IMR-90 (cell line): Measurements from ENCODE around the gene MSI1. TPM values are rescaled to one million over a fixed set of nuclear protein-coding genes. Genes with fewer than 3 reads are reported as not detected.

Source experiments
- ATAC-seq: fragments of 200-7000 bp; cut with Tn5 transposase; 2 replicates; pipeline ENCODE4 v1.9.1; 2020; ENCODE audit warnings: low read depth, mild to moderate bottlenecking, moderate library complexity
- BruUV-seq: library from RNA; stranded (reverse); fragments of 400-500 nt; replicated peaks from 2 replicates; lab custom pipeline; 2021; lab: Mats Ljungman, UMichigan
- CTCF ChIA-PET: fragments of 300-600 bp; formaldehyde crosslinking; extraction: SDS; loops from one replicate; lab custom pipeline; 2021; ENCODE audit warnings: antibody characterized with exemption; lab: Yijun Ruan, JAX
- POLR2A ChIA-PET: fragments of 300-600 bp; sonication (Branson Sonifier 250); formaldehyde crosslinking; loops from one replicate; lab custom pipeline; 2022; ENCODE audit warnings: antibody characterized with exemption; ENCODE audit not compliant: unreplicated experiment; lab: Charles Lee
- DNase-seq: peaks from one replicate; pipeline ENCODE4 v3.0.0; 2013
- H2AFZ ChIP-seq: replicated peaks from 2 replicates; pipeline ENCODE3; 2013; ENCODE audit warnings: low read length, mild to moderate bottlenecking; ENCODE audit not compliant: poor library complexity
- H2AK5ac ChIP-seq: 2 replicates; pipeline ENCODE4 v1.6.1; 2013; ENCODE audit warnings: low read depth, low read length, inconsistent platforms
- H2AK9ac ChIP-seq: replicated peaks from 2 replicates; pipeline ENCODE3; 2013; ENCODE audit warnings: mild to moderate bottlenecking, low read depth, low read length, moderate library complexity; ENCODE audit not compliant: poor library complexity
- H2BK120ac ChIP-seq: 2 replicates; pipeline ENCODE4 v1.6.1; 2013; ENCODE audit warnings: low read depth, low read length, inconsistent platforms
- H2BK15ac ChIP-seq: 3 replicates; pipeline ENCODE4 v1.6.1; 2013; ENCODE audit warnings: low read depth, low read length, inconsistent platforms
- H2BK20ac ChIP-seq: 2 replicates; pipeline ENCODE4 v1.6.1; 2013; ENCODE audit warnings: low read depth, mild to moderate bottlenecking, inconsistent platforms, low read length, moderate library complexity
- H2BK5ac ChIP-seq: 2 replicates; pipeline ENCODE4 v1.6.1; 2013; ENCODE audit warnings: mild to moderate bottlenecking, low read depth, low read length, inconsistent platforms; ENCODE audit not compliant: poor library complexity, severe bottlenecking
- H3K14ac ChIP-seq: replicated peaks from 2 replicates; pipeline ENCODE4 v1.6.1; 2013; ENCODE audit warnings: low read depth, low read length, inconsistent platforms
- H3K18ac ChIP-seq: 2 replicates; pipeline ENCODE4 v1.6.1; 2013; ENCODE audit warnings: low read depth, low read length, control low read depth
- H3K23ac ChIP-seq: 2 replicates; pipeline ENCODE4 v1.6.1; 2013; ENCODE audit warnings: low read depth, low read length, inconsistent platforms
- H3K27ac ChIP-seq: 2 replicates; pipeline ENCODE4 v1.5.1; 2013; ENCODE audit warnings: mild to moderate bottlenecking, control low read depth, low read length; ENCODE audit not compliant: insufficient read depth
- H3K27me3 ChIP-seq: 2 replicates; pipeline ENCODE4 v1.6.1; 2013; ENCODE audit warnings: low read length; ENCODE audit not compliant: control insufficient read depth, insufficient read depth
- H3K36me3 ChIP-seq: 2 replicates; pipeline ENCODE4 v1.6.1; 2013; ENCODE audit warnings: low read length, mixed read lengths; ENCODE audit not compliant: control insufficient read depth, insufficient read depth
- H3K4ac ChIP-seq: 2 replicates; pipeline ENCODE4 v1.6.1; 2013; ENCODE audit warnings: low read depth, low read length, inconsistent platforms
- H3K4me1 ChIP-seq: 2 replicates; pipeline ENCODE4 v1.6.1; 2013; ENCODE audit warnings: low read length, mixed read lengths; ENCODE audit not compliant: control insufficient read depth, insufficient read depth
- H3K4me2 ChIP-seq: 2 replicates; pipeline ENCODE4 v1.6.1; 2013; ENCODE audit warnings: low read depth, mild to moderate bottlenecking, control low read depth, low read length, moderate library complexity
- H3K4me3 ChIP-seq: 2 replicates; pipeline ENCODE4 v1.5.1; 2013; ENCODE audit warnings: low read depth, mild to moderate bottlenecking, control low read depth, low read length, moderate library complexity; ENCODE audit not compliant: insufficient read depth
- H3K56ac ChIP-seq: 2 replicates; pipeline ENCODE4 v1.6.1; 2013; ENCODE audit warnings: low read length, inconsistent platforms; ENCODE audit not compliant: insufficient read depth; ENCODE audit errors: extremely low read depth
- H3K79me1 ChIP-seq, 2 experiments: 2 replicates each; pipeline ENCODE4 v1.6.1; 2013; ENCODE audit warnings: low read length in 2 of 2, inconsistent platforms in 1 of 2, low read depth in 1 of 2
- H3K9ac ChIP-seq: 2 replicates; pipeline ENCODE4 v1.6.1; 2013; ENCODE audit warnings: low read depth, low read length, control low read depth
- H3K9me1 ChIP-seq: 2 replicates; pipeline ENCODE4 v1.6.1; 2013; ENCODE audit warnings: low read length, inconsistent platforms; ENCODE audit not compliant: insufficient read depth
- H3K9me3 ChIP-seq: 2 replicates; pipeline ENCODE4 v1.6.1; 2013; ENCODE audit warnings: low read length; ENCODE audit not compliant: control insufficient read depth, insufficient read depth
- H4K20me1 ChIP-seq: 2 replicates; pipeline ENCODE4 v1.6.1; 2013; ENCODE audit warnings: low read length, inconsistent platforms; ENCODE audit not compliant: insufficient read depth
- H4K5ac ChIP-seq: 2 replicates; pipeline ENCODE4 v1.6.1; 2013; ENCODE audit warnings: mild to moderate bottlenecking, low read depth, low read length, control low read depth
- H4K8ac ChIP-seq, 2 experiments: 2 replicates each; pipeline ENCODE4 v1.6.1; 2013; ENCODE audit warnings: low read depth in 2 of 2, low read length in 2 of 2, control low read depth in 1 of 2, inconsistent platforms in 1 of 2
- H4K91ac ChIP-seq: 2 replicates; pipeline ENCODE4 v1.6.1; 2013; ENCODE audit warnings: low read depth, low read length, inconsistent platforms; ENCODE audit not compliant: insufficient read depth
- MXI1 ChIP-seq: IDR thresholded peaks from 2 replicates; pipeline ENCODE4 v1.6.1; 2012; ENCODE audit warnings: low read depth, mild to moderate bottlenecking, low read length, moderate library complexity, borderline replicate concordance
- WGBS, 2 experiments: methylation state at CpG; one replicate each; pipeline versions ENCODE4 v1.1.5 to v1.1.7; 2013; ENCODE audit warnings: missing lambda C conversion rate in 2 of 2; ENCODE audit not compliant: insufficient read length in 1 of 2; ENCODE audit errors: extremely low coverage in 2 of 2; 5-methylcytosine and 5-hydroxymethylcytosine counted together
- dilution Hi-C: fragments of 300-500 bp; cut with HindIII; formaldehyde crosslinking; loops from one replicate; pipeline ENCODE4 v1.14.3; 2018; ENCODE audit warnings: low sequenced_read_pairs; ENCODE audit not compliant: unreplicated experiment
- in situ Hi-C: fragments of 300-500 bp; cut with MboI; formaldehyde crosslinking; loops from 3 replicates; pipeline ENCODE4 v1.14.3; 2019; ENCODE audit warnings: low sequenced_read_pairs, inconsistent platforms, mixed read lengths
- intact Hi-C: fragments of 100-400 bp; cut with micrococcal nuclease; formaldehyde crosslinking; loops from 2 replicates; pipeline ENCODE4 v1.10.0; 2022
- polyA plus RNA-seq, 3 experiments: library from polyadenylated mRNA; depleted of rRNA; stranded (reverse); fragments of >200 nt; gene quantifications; 2 replicates each; pipeline ENCODE4 v1.2.3, GENCODE V29; 2012; ENCODE audit warnings: low replicate concordance in 1 of 3
- total RNA-seq: library from RNA; depleted of rRNA; stranded (reverse); fragments of >200 nt; gene quantifications from 2 replicates; pipeline ENCODE4 v1.2.3, GENCODE V29; 2012

The MSI1 gene
- total and polyA plus RNA-seq, 2 of the 4 experiments (the other 2 are of a cell fraction): not detected

DNA sequence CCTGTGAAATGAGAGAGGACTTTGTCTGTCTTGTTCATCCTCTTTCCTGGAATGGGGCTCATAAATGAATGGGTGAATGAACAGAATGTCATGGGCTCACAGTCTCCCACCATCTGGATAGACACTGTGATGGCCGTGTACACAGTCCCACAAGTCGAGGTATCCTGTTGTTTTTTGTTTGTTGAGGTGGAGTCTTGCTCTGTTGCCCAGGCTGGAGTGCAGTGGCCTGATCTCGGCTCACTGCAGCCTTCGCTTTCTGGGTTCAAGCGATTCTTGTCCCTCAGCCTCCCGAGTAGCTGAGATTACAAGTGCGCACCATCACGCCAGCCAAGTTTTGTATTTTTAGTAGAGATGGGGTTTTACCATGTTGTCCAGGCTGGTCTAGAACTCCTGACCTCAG, 25.3 kb downstream of the MSI1 start:
- H3K79me1 ChIP-seq: no peaks in the 10 kb centered on the region
- BruUV-seq: no TSS peak
- no peak overlapping the region for H2BK20ac ChIP-seq
- WGBS, 2 experiments: no CpG with 5 or more reads among the region's 8 CpGs
- H2AK5ac ChIP-seq: no peak overlapping the region
- no peak overlapping the region for H4K8ac ChIP-seq
- no peak overlapping the region for H2BK15ac ChIP-seq
- H3K56ac ChIP-seq: no peak overlapping the region
- no peak for TF ChIP-seq MXI1
- no peak overlapping the region for H3K18ac ChIP-seq
- peaks cover 32% of the 10 kb centered on the region for H3K27me3 ChIP-seq
- DNase-seq: no peak
- H3K4me2 ChIP-seq: no peak overlapping the region
- no peaks in the 10 kb centered on the region for H3K4me1 ChIP-seq
- no peak overlapping the region for H2AK9ac ChIP-seq
- H3K23ac ChIP-seq: no peak overlapping the region
- in situ Hi-C loops (loop anchor here (25.0 kb wide), 1 partner anchor 94 kb away; the partner anchor contains the start of genes COX6A1, GATC and TRIAP1), intact Hi-C loops (no loop called here), dilution Hi-C loops (no loop called here)
- ChIA-PET POLR2A (no interaction called here), CTCF (no interaction called here)
- H2BK5ac ChIP-seq: no peak overlapping the region
- no peaks in the 10 kb centered on the region for H4K20me1 ChIP-seq
- no peak overlapping the region for H3K4me3 ChIP-seq
- ATAC-seq: no peak
- no peak overlapping the region for H2BK120ac ChIP-seq
- H4K5ac ChIP-seq: no peak overlapping the region
- H3K36me3 ChIP-seq: no peaks in the 10 kb centered on the region
- H4K91ac ChIP-seq: no peak overlapping the region
- H3K27ac ChIP-seq: no peak overlapping the region
- no peak overlapping the region for H3K4ac ChIP-seq
- H3K14ac ChIP-seq: no peak overlapping the region
- H2AFZ ChIP-seq: no peak overlapping the region
- no peaks in the 10 kb centered on the region for H3K9me3 ChIP-seq
- no peaks in the 10 kb centered on the region for H3K9me1 ChIP-seq
- no peak overlapping the region for H3K9ac ChIP-seq
